Measurements from ENCODE around the gene DLGAP5.

The DLGAP5 gene, protein sequence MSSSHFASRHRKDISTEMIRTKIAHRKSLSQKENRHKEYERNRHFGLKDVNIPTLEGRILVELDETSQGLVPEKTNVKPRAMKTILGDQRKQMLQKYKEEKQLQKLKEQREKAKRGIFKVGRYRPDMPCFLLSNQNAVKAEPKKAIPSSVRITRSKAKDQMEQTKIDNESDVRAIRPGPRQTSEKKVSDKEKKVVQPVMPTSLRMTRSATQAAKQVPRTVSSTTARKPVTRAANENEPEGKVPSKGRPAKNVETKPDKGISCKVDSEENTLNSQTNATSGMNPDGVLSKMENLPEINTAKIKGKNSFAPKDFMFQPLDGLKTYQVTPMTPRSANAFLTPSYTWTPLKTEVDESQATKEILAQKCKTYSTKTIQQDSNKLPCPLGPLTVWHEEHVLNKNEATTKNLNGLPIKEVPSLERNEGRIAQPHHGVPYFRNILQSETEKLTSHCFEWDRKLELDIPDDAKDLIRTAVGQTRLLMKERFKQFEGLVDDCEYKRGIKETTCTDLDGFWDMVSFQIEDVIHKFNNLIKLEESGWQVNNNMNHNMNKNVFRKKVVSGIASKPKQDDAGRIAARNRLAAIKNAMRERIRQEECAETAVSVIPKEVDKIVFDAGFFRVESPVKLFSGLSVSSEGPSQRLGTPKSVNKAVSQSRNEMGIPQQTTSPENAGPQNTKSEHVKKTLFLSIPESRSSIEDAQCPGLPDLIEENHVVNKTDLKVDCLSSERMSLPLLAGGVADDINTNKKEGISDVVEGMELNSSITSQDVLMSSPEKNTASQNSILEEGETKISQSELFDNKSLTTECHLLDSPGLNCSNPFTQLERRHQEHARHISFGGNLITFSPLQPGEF

DNA sequence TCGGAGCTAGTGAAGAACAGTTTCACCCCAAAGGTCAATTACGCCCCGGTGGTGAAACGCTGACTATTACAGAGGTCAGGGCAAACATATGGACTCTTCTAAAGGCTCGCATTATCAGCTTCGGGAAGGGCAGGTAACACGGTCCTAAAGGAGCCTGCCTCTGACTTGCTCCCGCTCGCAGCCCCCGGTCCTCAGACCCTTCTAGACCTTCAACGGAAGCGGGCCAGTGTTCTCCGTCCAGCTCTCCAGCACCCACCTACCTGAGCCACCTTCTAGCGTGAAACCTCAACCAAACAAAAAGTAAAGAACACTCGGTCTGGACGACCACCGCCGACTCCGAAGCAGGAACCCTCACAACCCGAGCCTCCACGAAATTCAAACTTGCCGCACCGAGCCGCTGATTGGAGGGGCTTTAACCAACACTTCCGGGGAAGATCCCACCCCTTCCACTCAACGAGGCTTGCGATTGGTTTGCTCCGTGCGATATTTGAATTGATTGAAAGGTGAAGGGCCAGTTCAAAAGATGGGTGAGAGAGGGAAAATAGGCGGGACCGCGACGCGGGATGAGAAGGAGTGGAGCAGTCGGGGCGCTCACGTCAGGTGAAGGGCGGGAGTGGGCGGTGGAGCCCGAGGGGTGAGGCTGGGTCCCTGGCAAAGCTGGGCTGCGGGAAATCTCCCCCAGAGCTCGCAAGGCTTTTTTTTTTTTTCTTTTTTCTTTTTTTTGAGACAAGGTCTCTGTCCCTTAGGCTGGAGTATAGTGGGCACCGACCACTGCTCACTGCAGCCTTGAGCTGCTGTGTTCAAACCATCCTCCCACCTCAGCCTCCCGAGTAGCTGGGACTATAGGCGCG lies at the start of gene DLGAP5:
Gene DLGAP5, minus strand, starts transcription at position 383 of the 851 bp plus-strand sequence. CDS start 2,406 bp downstream, outside the sequence.
- peak; percentile 77 to 80 for DNase-seq (ENCODE audit: low read depth in 2 of 2)

DNA sequence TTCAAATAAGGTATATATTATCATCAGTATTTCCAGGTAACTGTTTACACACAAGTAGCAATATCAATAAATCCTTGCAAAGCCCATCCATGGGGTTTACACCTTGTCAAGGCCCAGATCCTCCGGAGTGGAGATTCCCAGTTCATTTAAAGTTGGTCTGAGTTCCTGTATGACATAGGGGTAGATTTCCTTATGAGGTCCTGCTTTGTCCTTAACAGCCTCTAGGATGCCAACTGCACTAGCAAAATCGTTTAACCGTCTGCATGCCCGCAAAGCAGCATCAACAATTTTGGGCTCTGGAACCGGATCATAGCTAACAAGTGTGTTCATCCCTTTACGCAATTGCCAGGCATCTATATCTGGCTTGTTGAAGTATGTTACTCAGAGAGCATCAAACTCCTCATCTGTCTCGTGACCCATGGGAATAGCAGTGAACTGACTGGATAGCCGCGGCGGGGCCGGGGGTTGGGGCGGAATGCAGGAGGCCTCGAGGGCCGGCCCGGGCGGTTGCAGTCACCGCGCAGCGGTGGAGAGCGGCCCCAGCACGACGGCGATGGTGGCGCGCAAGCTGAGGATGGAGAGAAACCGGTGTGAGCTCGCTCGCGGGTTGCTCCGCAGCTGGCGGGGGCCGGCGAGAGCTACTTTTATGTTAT lies 49.3 kb upstream of the DLGAP5 start:
- DNase-seq (ENCODE audit: low read depth in 2 of 2), result no peak

DNA sequence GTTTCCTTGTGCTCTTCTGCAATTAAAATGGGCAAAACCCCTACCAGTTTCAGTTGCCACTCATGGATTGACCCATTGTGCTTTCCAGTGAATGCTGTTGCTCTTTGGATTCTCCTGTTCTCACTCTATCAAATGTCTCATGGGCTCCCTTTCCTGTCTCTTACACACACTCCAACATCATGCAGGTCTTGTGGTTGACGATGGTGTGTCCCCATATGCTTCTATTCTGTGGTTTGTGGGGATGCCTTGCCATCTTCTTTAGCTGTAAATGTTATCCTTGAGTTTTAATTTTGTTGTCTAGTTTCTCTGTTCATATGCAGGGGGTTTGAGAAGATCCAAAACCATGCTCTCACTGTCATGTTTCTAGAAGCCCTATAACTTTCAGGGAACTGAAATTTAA lies 47.9 kb upstream of the DLGAP5 start:
- DNase-seq (ENCODE audit: low read depth in 2 of 2), result no peak

DNA sequence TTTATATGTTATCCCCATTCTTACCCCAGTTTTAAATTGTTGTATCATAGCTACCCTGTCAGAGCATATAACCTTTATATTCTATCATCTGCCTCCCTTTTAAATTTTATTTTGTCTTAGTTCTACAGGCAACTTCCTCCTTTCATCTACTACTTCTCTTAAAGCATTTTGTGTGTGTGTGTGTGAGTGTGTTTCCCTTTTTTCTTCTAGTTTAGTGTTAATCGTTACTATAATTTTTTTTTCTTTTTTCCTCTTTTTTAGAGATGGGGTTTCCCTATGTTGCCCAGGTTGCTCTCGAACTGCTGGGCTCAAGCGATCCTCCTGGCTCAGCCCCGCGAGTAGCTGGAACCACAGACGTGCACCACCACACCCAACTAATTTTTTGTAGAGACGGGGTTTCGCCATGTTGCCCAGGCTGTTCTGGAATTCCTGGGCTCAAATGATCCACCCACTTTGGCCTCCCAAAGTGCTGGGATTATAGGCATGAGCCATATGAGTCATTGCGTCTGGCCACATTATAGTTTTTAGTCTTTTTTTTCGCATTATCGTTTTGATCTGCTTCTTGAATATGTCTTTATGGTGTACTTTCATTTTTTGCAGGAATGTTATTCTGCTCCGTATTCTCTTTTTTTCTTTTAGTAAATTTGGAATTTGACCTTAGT lies 46.8 kb upstream of the DLGAP5 start:
- DNase-seq (ENCODE audit: low read depth in 2 of 2), result no peak

DNA sequence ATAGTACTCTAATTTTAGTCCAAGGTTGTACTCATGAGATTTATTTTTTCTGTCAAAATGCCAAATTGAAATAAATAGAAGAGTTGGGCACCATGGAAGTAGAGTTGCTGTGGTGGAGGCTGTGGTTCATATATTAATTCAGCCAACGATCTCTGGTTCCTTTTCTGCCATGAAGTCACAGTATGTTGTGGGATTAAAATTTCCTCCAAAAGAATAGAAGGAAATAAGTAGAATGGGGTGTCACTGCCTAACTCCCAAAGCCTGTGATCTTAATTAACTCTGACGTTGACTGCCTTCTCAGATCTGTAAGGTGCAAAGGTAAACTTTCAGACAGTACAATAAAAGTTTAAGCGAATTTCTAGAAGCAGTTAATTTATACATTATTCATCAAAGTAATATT lies 42.2 kb upstream of the DLGAP5 start:
- no peak for DNase-seq (ENCODE audit: low read depth in 2 of 2)

DNA sequence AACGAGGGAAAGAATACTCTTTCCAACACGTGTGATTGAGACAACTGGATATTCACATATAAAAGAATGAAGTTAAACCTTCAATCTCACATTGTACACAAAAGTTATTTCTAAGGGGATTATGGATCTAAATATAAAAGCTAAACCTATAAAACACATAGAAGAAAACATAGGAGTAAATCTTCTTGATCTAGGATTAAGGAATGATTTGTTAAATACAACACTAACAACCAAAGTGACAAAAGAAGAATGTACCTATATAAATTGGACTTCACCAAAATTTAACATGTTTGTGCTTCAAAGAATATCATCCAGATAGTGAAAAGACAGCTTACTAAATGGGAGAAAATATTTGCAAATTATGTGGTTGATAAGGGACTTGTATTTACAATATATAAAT lies 36.9 kb upstream of the DLGAP5 start:
- no peak for DNase-seq (ENCODE audit: low read depth in 2 of 2)

DNA sequence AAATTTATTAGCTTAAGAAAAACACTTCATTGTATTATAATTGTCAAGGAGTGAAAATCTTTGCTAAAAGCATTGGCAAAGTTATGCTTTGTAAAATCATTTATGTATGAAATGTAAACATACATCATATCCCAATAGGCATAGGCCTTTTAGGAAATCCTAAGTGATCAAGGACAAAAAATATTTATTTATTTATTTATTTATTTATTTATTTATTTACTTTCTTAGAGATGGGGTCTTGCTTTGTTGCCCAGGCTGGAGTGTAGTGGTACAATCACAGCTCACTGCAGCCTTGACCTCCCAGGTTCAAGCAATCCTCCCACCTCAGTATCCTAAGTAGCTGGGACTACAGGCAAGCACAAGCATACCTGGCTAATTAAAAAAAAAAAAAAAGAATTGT lies 32.0 kb upstream of the DLGAP5 start:
- no peak for DNase-seq (ENCODE audit: low read depth in 2 of 2)

DNA sequence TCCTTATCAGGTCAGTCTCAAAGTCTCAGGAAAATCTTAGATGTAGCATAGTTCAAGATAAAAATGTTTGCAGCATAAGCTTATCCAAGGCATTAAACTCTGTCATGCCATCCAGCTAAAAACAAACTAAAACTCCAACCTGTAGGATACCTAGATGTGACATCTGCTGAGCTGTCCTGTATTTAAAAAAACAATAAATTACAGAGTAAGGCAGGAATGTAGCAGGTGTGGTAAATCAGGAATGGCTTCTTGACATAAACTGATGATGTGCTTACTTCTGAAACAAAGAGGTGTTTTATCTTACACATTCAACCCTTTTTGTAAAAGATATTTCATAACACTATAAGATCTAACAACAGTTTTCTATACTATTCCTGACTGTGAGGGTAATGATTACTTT lies 30.6 kb upstream of the DLGAP5 start:
- no peak for DNase-seq (ENCODE audit: low read depth in 2 of 2)

DNA sequence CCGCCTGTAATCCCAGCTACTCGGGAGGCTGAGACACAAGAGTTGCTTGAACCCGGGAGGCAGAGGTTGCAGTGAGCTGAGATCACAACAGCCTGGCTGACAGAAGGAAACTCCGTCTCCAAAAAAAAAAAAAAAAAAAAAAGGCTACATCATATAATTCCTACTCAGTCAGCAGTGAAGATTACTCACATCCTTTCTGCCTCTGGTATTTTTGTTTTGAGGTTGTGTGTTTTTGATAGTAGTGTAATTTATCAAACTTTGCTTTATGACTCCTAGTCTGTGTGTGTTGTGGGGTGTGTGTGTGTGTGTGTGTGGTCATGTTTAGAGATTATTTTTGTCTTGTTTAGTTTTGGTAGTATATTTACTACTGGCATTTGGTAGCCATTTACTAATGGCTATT lies 29.8 kb upstream of the DLGAP5 start:
- DNase-seq (ENCODE audit: low read depth in 2 of 2), result no peak

DNA sequence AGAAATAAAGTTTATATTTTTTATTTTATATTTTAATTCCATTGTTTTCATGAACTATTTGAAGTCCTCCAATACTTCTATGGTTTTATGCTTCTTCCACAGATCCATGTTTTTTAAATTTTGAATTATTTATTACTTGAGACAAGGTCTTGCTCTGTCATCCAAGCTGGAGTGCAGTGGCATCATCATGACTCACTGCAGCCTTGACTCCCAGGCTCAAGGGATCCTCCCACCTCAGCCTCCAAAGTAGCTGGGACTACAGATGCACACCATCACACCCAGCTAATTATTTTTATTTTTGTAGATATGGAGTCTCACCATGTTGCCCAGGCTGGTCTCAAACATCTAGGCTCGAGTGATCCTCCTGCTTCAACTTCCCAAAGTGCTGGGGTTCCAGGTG lies 28.8 kb upstream of the DLGAP5 start:
- DNase-seq (ENCODE audit: low read depth in 2 of 2), result no peak

DNA sequence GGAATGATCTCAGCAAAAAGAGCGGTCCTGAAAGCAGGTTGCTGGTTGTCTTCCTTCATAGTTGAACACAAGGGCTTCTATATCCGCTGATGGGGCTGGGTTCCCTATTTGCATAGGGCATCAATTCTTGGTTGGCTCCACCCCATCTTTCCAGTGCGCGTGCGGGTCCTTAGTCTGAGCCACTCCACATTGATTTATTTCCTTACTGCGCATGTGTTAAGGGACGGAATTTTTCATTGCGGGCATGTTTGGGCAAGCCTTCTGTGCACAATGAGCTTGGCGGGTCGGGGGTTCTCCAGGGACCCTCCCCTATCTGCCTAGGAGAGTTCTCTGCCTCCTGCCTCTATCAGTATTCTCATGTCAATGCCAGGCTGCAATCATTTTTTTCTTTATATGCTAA lies 21.2 kb upstream of the DLGAP5 start:
- DNase-seq (ENCODE audit: low read depth in 2 of 2), result no peak

DNA sequence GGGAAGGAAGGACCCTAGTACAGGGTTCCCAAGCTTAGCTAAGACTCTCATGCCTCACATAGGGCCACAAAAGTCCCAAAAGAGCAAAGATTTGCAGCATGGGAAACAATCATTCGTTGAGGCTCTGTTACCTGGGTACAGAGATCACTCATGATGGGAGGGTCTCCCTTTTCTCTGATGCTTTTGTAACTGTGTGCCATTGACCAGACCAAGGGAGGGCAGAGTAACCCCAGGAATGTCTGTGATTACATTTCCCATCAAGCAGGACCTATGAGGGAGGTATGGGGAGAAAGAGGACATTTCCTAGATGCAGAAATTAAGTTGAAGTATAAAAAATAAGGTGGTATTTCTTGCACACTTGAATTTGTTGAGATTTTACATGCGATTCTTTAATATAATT lies 16.4 kb upstream of the DLGAP5 start:
- no peak for DNase-seq (ENCODE audit: low read depth in 2 of 2)

DNA sequence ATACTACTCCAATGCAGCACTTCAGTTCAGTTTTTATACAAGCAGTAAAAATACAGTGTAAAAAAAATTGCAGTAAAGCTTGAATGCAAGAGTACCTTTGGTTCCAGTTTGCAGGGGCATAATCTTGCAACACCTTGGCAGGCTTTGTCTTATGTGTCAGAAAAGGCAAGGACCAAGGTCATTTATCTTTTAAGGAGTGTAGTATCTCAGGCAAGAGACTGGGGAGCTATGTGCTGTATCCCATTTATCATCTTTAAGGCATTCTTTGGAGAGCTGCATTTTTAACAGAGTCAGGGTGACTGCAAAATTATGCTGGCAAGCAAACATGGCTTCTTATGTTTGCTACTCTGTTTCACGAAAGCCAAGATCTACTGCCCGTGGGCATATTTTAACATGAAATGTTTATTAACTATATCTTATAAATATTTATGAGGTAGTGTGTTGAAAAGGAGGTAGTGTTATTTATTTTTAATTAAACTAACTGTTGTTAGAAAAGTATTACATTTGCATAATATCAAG lies 14.8 kb upstream of the DLGAP5 start:
- no peak for DNase-seq (ENCODE audit: low read depth in 2 of 2)

DNA sequence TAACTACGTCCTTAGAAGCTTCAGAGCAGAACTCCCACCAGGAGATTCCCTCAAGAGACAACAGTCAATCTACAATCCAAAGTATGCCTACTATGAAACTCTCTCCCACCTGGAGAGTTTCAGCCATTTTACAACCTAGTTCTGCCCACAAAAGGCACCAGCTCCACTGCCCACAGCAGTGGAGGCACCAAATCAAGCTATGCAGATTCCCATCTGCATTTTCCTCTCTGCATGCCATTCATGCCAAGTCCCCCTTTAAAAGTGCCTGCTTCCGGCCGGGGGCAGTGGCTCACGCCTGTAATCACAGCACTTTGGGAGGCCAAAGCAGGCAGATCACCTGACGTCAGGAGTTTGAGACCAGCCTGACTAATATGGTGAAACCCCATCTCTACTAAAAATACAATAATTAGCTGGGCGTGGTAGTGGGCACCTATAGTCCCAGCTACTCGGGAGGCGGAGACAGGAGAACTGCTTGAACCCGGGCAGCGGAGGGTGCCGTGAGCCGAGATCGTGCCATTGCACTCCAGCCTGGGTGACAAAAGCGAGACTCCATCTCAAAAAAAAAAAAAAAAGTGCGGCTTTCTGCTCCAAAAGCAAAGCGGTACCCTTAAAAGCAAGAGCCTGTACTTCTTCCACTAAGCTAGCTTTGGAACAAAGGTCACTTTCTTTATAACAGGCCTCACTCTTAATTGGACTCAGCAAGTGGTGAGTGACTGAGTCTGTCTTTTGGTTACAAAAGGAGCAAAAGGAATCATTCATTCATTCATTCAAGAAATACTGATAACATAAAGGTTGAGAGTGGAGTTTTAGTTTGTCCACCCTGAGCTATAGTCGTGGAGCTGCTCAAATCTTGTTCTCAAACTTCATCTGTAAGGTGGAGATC lies 10.1 kb upstream of the DLGAP5 start:
- DNase-seq (ENCODE audit: low read depth in 2 of 2), result no peak

DNA sequence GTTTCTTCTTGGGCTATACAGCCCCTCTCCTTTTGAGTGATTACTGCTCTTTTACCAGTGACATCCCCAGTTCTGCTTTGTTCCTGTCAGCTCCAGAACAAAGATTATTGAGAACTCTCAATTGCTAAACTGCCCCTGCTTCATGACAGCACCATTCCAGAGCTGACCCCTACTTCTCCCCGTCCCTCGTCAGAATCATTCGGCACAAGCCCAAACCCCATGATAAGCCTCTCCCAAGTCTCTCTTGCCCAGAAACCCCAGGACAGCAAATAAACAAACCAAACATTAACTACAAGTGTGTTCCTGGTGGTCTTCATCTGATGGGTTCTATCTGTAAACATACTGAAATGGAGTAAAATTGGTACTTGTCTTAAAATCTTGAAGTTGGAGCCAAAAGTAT lies 9.3 kb upstream of the DLGAP5 start:
- DNase-seq (ENCODE audit: low read depth in 2 of 2), result no peak

DNA sequence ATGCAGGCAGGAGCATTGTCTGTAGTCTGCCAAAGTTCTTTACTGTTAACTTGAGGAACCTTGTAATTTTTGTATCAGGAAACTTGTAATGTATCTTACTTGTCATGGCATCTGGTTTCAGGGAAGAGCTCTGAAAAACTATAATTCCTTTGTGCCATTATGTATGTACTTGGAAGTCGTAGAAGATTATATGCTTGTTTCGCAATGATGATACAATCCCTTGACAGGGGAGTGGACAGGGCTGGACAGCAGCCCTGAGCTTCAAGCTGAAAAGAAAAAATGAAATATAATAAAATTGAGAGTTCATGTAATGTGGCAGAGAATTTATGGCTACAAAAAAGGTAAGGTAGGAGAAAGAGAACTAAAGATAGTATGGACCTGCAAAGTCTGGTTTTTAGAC lies 7.4 kb upstream of the DLGAP5 start:
- no peak for DNase-seq (ENCODE audit: low read depth in 2 of 2)

DNA sequence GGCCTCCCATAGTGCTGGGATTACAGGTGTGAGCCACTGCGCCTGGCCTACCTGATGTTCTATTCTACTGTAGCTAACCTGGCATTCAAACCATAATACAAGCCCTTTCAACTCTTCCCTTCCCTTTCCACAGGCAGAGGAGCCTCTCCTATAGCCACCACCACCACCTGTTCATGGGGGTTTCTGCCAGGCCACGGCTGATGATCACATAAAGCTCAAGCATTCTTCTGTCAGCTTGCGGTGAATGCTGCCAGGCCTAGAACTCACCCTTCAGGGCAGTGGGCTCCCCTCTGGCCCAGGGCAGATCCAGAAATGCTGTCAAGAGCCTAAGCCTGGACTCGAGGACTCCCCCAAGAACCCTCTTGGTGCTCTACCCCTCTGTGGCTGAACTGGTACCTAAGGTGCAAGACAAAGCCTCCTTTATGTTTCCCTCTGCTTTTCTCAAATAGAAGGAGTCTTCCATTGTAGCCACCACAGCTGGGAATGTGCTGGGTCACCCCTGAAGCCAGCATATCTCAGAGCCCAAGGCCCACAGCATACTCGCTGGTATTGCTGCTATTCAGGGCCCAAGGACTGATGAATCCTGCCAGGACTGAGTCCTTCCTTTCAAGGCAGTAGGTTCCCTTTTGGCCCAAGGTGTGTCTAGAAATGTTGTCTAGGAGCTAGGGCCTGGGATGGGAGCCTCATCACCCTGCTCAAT lies 3.4 kb upstream of the DLGAP5 start:
- DNase-seq (ENCODE audit: low read depth in 2 of 2), result no peak

DNA sequence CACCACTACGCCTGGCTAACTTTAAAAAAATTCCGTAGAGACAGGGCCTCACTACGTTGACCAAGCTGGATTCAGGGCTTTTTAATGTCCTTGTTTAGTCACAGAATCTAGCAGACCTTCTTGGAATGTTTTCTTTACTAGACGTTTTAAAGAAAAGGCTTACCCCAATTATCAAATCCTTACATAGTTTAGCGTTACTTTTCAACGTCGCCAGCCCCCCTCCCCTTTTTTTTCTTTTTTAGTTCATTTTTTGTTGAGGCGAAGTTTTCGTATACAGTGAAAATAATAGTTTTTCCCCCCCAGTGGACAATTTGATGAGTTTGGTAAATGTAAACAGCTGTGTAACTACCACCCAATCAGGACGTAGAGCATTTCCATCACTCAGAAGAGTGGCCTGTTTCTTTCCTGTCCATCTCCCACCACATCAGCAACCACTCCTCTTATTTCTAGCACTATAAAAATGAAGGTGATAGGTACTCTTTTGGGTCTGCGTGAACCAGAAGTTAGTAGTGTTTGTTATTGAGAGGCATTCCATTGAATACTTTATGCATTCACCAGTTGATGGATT lies 753 bp upstream of the DLGAP5 start:
- no peak for DNase-seq (ENCODE audit: low read depth in 2 of 2)

DNA sequence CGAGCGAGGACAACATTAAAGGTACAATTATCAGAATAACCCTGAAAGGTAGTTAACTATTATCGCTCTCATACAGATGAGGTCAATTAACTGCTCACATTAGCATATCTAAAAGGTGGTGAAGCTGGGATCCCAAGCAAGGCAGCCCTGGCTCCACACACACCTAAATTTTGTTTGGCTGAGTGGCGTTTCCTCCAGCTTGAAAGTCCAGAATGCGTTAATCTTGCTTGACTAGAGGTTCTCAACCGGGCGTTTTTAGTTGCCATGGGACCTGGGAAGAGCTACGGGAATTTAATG lies 531 bp downstream of the DLGAP5 start:
- no peak for DNase-seq (ENCODE audit: low read depth in 2 of 2)
